K562 (cell line): ENCODE data around the gene FHL5. TPM values are rescaled to one million over a fixed set of nuclear protein-coding genes. Genes with fewer than 3 reads are reported as not detected.

Experiments
- ATAC-seq: fragments of 200-7000 bp; cut with Tn5 transposase; 3 replicates; pipeline ENCODE4 v1.9.1; 2020; ENCODE audit warnings: moderate library complexity
- BruUV-seq: library from RNA; stranded (reverse); fragments of 400-500 nt; replicated peaks from 2 replicates; lab custom pipeline; 2021; lab: Mats Ljungman, UMichigan
- CTCF ChIA-PET: fragments of 300-600 bp; formaldehyde crosslinking; extraction: SDS; loops from one replicate; lab custom pipeline; 2021; ENCODE audit warnings: low intra/inter-chr PET ratio; lab: Yijun Ruan, JAX
- POLR2A ChIA-PET: fragments of 300-600, 350-650 bp; sonication (Branson Sonifier 250); formaldehyde crosslinking; extraction: SDS; loops from one replicate; lab custom pipeline; 2021; ENCODE audit warnings: antibody characterized with exemption, inconsistent platforms; lab: Yijun Ruan, JAX
- DNase-seq, 4 experiments: peaks; one replicate each; pipeline versions ENCODE4 v3.0.0 to v3.0.0-alpha.2; 2011 to 2018; ENCODE audit warnings: low spot score in 3 of 4, mixed read lengths in 3 of 4; ENCODE audit errors: extremely low read depth in 1 of 4
- FAIRE-seq: peaks from 2 replicates; lab custom pipeline; 2011; peaks lifted over from hg19 to GRCh38; lab: Jason Lieb, UNC
- H2AFZ ChIP-seq: 2 replicates; pipeline ENCODE4 v1.6.0; 2011; ENCODE audit warnings: low read depth, low read length, control low read depth, inconsistent platforms
- H3K27ac ChIP-seq: fragments of 200-600 bp; 3 replicates; pipeline ENCODE4 v1.8.0; 2011; ENCODE audit warnings: low read depth, mild to moderate bottlenecking, control low read depth, inconsistent platforms, low read length, moderate library complexity, mixed read lengths; ENCODE audit errors: extremely low read depth
- H3K27me3 ChIP-seq, 2 experiments: fragments of 300-600 bp in 1 of 2; 2 replicates in 1 of 2; 3 replicates in 1 of 2; pipeline versions ENCODE4 v1.6.0 to v1.8.0; 2011; ENCODE audit warnings: inconsistent platforms in 2 of 2, low read length in 2 of 2, mild to moderate bottlenecking in 1 of 2, mixed read lengths in 1 of 2, moderate library complexity in 1 of 2; ENCODE audit not compliant: control insufficient read depth in 2 of 2, insufficient read depth in 2 of 2
- H3K36me3 ChIP-seq: fragments of 300-600 bp; 3 replicates; pipeline ENCODE4 v1.8.0; 2011; ENCODE audit warnings: mild to moderate bottlenecking, low read length, inconsistent platforms; ENCODE audit not compliant: control insufficient read depth, insufficient read depth
- H3K4me1 ChIP-seq, 2 experiments: fragments of 200-600 bp in 1 of 2; replicated peaks in 1 of 2; 2 replicates in 1 of 2; 3 replicates in 1 of 2; pipeline versions ENCODE4 v1.5.1 to v1.8.0; 2011; ENCODE audit warnings: inconsistent platforms in 2 of 2, low read length in 2 of 2, mild to moderate bottlenecking in 1 of 2, mixed read lengths in 1 of 2, moderate library complexity in 1 of 2; ENCODE audit not compliant: control insufficient read depth in 2 of 2, insufficient read depth in 2 of 2
- H3K4me2 ChIP-seq: 2 replicates; pipeline ENCODE4 v1.6.1; 2011; ENCODE audit warnings: low read length, control low read depth, inconsistent platforms, mixed read lengths; ENCODE audit not compliant: insufficient read depth
- H3K4me3 ChIP-seq: fragments of 200-600 bp; sonication (generic), shearing (Covaris generic); 2 replicates; pipeline ENCODE4 v1.5.1; 2016; ENCODE audit warnings: control low read depth, inconsistent platforms
- H3K79me2 ChIP-seq: fragments of 200-600 bp; 3 replicates; pipeline ENCODE4 v1.8.0; 2011; ENCODE audit warnings: low read length, inconsistent platforms; ENCODE audit not compliant: control insufficient read depth, insufficient read depth
- H3K9ac ChIP-seq, 2 experiments: 2 replicates each; pipeline versions ENCODE4 v1.6.0 to v1.6.1; 2011; ENCODE audit warnings: low read depth in 2 of 2, low read length in 2 of 2, control low read depth in 1 of 2, inconsistent platforms in 1 of 2, mild to moderate bottlenecking in 1 of 2, mixed read lengths in 1 of 2; ENCODE audit not compliant: insufficient read depth in 1 of 2
- H3K9me1 ChIP-seq: one replicate; pipeline ENCODE4 v1.6.0; 2011; ENCODE audit warnings: inconsistent platforms, mild to moderate bottlenecking, low read length, moderate library complexity; ENCODE audit not compliant: control insufficient read depth, insufficient read depth
- H3K9me3 ChIP-seq: replicated peaks from 2 replicates; pipeline ENCODE4 v1.5.1; 2011; ENCODE audit warnings: low read depth, low read length, inconsistent platforms; ENCODE audit not compliant: control insufficient read depth, insufficient read depth
- H4K20me1 ChIP-seq: replicated peaks from 2 replicates; pipeline ENCODE4 v1.6.1; 2011; ENCODE audit warnings: low read length, inconsistent platforms, mixed read lengths; ENCODE audit not compliant: control insufficient read depth, insufficient read depth
- HBP1 ChIP-seq: fragments of 450-650 bp; formaldehyde crosslinking; IDR thresholded peaks from 2 replicates; pipeline ENCODE4 v1.4.0; 2022; ENCODE audit warnings: missing genetic modification characterization
- HMG20B ChIP-seq: fragments of 250-450 bp; sonication (Bioruptor Pico); IDR thresholded peaks from 2 replicates; pipeline ENCODE4 v1.5.0; 2021; ENCODE audit warnings: mild to moderate bottlenecking
- LEF1 ChIP-seq: fragments of 450-650 bp; IDR thresholded peaks from 2 replicates; pipeline ENCODE4 v1.6.1; 2016; ENCODE audit warnings: mild to moderate bottlenecking
- MYC ChIP-seq, 2 experiments: fragments of 250-450 bp in 1 of 2; sonication (Bioruptor Pico) in 1 of 2; IDR thresholded peaks; 2 replicates each; pipeline versions ENCODE4 v1.5.1 to v1.6.1; 2012 to 2021; ENCODE audit warnings: low read depth in 2 of 2, borderline replicate concordance in 1 of 2, improper control_type of control experiment in 1 of 2, low read length in 1 of 2, mild to moderate bottlenecking in 1 of 2, moderate library complexity in 1 of 2
- RFX1 ChIP-seq: fragments of 450-650 bp; IDR thresholded peaks from 2 replicates; pipeline ENCODE4 v1.6.1; 2016; ENCODE audit warnings: mild to moderate bottlenecking, moderate library complexity
- SAFB2 ChIP-seq: fragments of 200-400 bp; formaldehyde crosslinking; IDR thresholded peaks from 2 replicates; pipeline ENCODE4 v1.6.1; 2018; ENCODE audit warnings: borderline replicate concordance, low read length, low read depth, moderate library complexity; ENCODE audit not compliant: severe bottlenecking
- YY1 ChIP-seq, 3 experiments: IDR thresholded peaks; 2 replicates each; pipeline ENCODE4 v1.6.1; 2011; ENCODE audit warnings: low read length in 2 of 3, mild to moderate bottlenecking in 2 of 3, moderate library complexity in 2 of 3, borderline replicate concordance in 1 of 3, control low read depth in 1 of 3, low read depth in 1 of 3; ENCODE audit not compliant: insufficient read depth in 3 of 3, insufficient replicate concordance in 2 of 3, control insufficient read depth in 1 of 3, insufficient read length in 1 of 3; ENCODE audit errors: extremely low read depth in 1 of 3
- WGBS: fragments of 100-300 bp; shearing (Covaris generic); methylation state at CpG from one replicate; pipeline ENCODE4 v1.1.6; 2016; ENCODE audit warnings: low coverage, mixed read lengths; ENCODE audit not compliant: insufficient coverage; ENCODE audit errors: missing lambda C conversion rate; 5-methylcytosine and 5-hydroxymethylcytosine counted together
- in situ Hi-C: fragments of 300-500 bp; cut with MboI; formaldehyde crosslinking; loops from 4 replicates; pipeline ENCODE4 v1.15.0; 2018; ENCODE audit warnings: inconsistent platforms, mixed read lengths
- intact Hi-C: fragments of 100-400 bp; cut with micrococcal nuclease; formaldehyde crosslinking; loops from 2 replicates; pipeline ENCODE4 v1.14.2; 2022
- polyA plus RNA-seq, 8 experiments: library from polyadenylated mRNA; depleted of rRNA in 4 of 8; stranded (reverse) in 5 of 8; unstranded in 3 of 8; fragments of >200 nt; fragmentation: Nextera tagmentation in 2 of 8; fragmentation: Illumina TruSeq in 1 of 8; extraction: Ambion mirVana in 2 of 8; extraction: Trizol in 1 of 8; gene quantifications; 2 replicates each; pipeline versions ENCODE4 v1.2.1 to v1.2.3, GENCODE V29; 2011 to 2014; ENCODE audit warnings: inconsistent platforms in 1 of 8, missing spikeins in 1 of 8
- total RNA-seq, 7 experiments: library from RNA; depleted of rRNA in 6 of 7; stranded (reverse); fragments of >200 nt in 6 of 7; fragmentation: Illumina TruSeq in 2 of 7; extraction: Trizol in 2 of 7; gene quantifications; 2 replicates each; pipeline versions ENCODE4 v1.2.1 to v1.2.3, GENCODE V29; 2011 to 2021; ENCODE audit warnings: low replicate concordance in 1 of 7
- TF ChIP-seq, protein P1 (sequence below), 2 experiments: fragments of 450-650 bp in 1 of 2; sonication (generic) in 1 of 2; formaldehyde crosslinking in 1 of 2; IDR thresholded peaks in 1 of 2; conservative IDR thresholded peaks in 1 of 2; 2 replicates each; pipeline versions ENCODE4 v1.6.1 to v1.8.1; 2016 to 2023; ENCODE audit warnings: mild to moderate bottlenecking in 2 of 2, moderate library complexity in 2 of 2, inconsistent platforms in 1 of 2, missing genetic modification reagents in 1 of 2
- TF ChIP-seq, protein P2 (sequence below): sonication (generic); formaldehyde crosslinking; IDR thresholded peaks from 2 replicates; pipeline ENCODE4 v1.8.0; 2022; ENCODE audit warnings: mild to moderate bottlenecking, missing genetic modification reagents

Gene FHL5
- total and polyA plus RNA-seq, 9 of the 15 experiments (the other 6 are each of a cell fraction or from before 2014, with no cell fraction given) = not detected

DNA sequence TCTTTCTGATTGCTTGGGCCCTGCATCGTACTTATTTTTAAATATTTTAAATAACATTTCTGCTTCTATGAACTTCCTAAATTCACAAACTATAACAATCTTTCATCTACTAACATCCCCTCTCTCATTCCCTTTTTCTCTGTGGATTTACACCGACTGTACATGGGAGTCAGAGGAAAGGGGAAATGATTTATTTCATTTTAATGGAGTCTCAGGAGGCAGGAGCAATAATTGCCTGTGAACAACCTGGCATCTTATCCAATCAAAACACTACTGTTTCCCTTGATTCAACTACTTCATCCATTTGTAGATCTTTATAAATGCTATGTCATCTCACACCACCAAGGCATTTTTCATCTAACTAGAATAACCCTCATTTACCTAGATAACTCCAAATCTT lies 89.6 kb downstream of the FHL5 start (continued):
- TF ChIP-seq SAFB2 = no peak

DNA sequence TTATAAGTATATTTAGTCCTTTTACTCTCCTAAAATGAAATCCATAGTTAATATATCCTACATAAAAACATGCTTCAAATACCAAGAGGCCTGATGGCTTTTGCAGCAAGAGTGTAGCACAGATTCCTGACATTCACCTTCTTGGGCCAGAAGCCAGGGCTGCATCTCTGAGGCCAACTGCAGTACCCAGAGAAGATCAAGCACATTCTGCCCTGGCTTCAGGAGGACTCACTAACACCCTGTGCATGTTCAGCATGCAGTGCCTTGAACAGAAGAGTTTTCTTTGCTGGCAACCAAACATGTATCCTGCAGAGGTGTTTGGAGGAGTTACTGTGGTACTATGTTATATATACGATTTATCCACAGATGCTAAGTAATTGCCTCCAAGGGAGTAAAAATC lies 90.3 kb downstream of the FHL5 start:
- in situ Hi-C loops = no loop called here

More for the DNA sequence above, 90.3 kb downstream of the FHL5 start:
- FAIRE-seq = no peak
- POLR2A ChIA-PET = no interaction called here
- H3K4me2 ChIP-seq = no peak overlapping the region
- H3K9me1 ChIP-seq = no peaks in the 10 kb centered on the region
- no TSS peak for BruUV-seq
- no peaks in the 10 kb centered on the region for H3K9me3 ChIP-seq
- no peak overlapping the region for H3K27ac ChIP-seq
- no peaks in the 10 kb centered on the region for H3K4me1 ChIP-seq
- WGBS = 0% methylated on average over 1 of the region's 1 CpG
- H3K27me3 ChIP-seq = no peaks in the 10 kb centered on the region
- intact Hi-C loops = no loop called here
- no peaks in the 10 kb centered on the region for H3K36me3 ChIP-seq
- TF ChIP-seq HBP1 (CRISPR knock-in tag) (no peak), YY1 (IDR thresholded peaks at IDR 0.05; ENCODE audit: borderline replicate concordance in 1 of 3, control insufficient read depth in 1 of 3, extremely low read depth in 1 of 3, insufficient read depth in 3 of 3, insufficient read length in 1 of 3, insufficient replicate concordance in 2 of 3, low read depth in 1 of 3, low read length in 2 of 3) (no peak), RFX1 (no peak), HMG20B (CRISPR knock-in tag) (no peak), MYC (IDR thresholded peaks at IDR 0.05; ENCODE audit: low read depth, low read length) (no peak), MYC (CRISPR knock-in tag; IDR thresholded peaks at IDR 0.05; ENCODE audit: borderline replicate concordance, low read depth) (no peak), LEF1 (no peak)
- TF ChIP-seq, protein P1, sequence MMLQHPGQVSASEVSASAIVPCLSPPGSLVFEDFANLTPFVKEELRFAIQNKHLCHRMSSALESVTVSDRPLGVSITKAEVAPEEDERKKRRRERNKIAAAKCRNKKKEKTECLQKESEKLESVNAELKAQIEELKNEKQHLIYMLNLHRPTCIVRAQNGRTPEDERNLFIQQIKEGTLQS (IDR thresholded peaks at IDR 0.05) = no peak
- TF ChIP-seq, protein P1 (CRISPR knock-in tag; conservative IDR thresholded peaks at IDR 0.05) = no peak
- TF ChIP-seq, protein P2, sequence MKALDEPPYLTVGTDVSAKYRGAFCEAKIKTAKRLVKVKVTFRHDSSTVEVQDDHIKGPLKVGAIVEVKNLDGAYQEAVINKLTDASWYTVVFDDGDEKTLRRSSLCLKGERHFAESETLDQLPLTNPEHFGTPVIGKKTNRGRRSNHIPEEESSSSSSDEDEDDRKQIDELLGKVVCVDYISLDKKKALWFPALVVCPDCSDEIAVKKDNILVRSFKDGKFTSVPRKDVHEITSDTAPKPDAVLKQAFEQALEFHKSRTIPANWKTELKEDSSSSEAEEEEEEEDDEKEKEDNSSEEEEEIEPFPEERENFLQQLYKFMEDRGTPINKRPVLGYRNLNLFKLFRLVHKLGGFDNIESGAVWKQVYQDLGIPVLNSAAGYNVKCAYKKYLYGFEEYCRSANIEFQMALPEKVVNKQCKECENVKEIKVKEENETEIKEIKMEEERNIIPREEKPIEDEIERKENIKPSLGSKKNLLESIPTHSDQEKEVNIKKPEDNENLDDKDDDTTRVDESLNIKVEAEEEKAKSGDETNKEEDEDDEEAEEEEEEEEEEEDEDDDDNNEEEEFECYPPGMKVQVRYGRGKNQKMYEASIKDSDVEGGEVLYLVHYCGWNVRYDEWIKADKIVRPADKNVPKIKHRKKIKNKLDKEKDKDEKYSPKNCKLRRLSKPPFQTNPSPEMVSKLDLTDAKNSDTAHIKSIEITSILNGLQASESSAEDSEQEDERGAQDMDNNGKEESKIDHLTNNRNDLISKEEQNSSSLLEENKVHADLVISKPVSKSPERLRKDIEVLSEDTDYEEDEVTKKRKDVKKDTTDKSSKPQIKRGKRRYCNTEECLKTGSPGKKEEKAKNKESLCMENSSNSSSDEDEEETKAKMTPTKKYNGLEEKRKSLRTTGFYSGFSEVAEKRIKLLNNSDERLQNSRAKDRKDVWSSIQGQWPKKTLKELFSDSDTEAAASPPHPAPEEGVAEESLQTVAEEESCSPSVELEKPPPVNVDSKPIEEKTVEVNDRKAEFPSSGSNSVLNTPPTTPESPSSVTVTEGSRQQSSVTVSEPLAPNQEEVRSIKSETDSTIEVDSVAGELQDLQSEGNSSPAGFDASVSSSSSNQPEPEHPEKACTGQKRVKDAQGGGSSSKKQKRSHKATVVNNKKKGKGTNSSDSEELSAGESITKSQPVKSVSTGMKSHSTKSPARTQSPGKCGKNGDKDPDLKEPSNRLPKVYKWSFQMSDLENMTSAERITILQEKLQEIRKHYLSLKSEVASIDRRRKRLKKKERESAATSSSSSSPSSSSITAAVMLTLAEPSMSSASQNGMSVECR = no peak
- H4K20me1 ChIP-seq = no peaks in the 10 kb centered on the region
- CTCF ChIA-PET = no interaction called here
- no peak overlapping the region for H3K4me3 ChIP-seq
- H2AFZ ChIP-seq = no peak overlapping the region
- no peak overlapping the region for H3K9ac ChIP-seq
- H3K79me2 ChIP-seq = no peaks in the 10 kb centered on the region
- DNase-seq = no peak
- no peak for ATAC-seq
